Transverse colon (tissue), 4 donors: ENCODE data around the gene RNF207. TPM values are rescaled to one million over a fixed set of nuclear protein-coding genes. Genes with fewer than 3 reads are reported as not detected.

Experiments used
- DNase-seq: peaks from one replicate; pipeline ENCODE4 v3.0.0-alpha.2; 2019
- H3K27ac ChIP-seq, 4 donors: fragments of 200-600 bp; sonication (generic); 2 replicates each; pipeline ENCODE4 v1.5.1; 2016 to 2018; ENCODE audit warnings: inconsistent platforms in 4 of 4
- H3K27me3 ChIP-seq: fragments of 200-600 bp; sonication (generic); 2 replicates; pipeline ENCODE4 v1.5.1; 2017; ENCODE audit warnings: inconsistent platforms
- H3K36me3 ChIP-seq, 4 donors: fragments of 200-600 bp; sonication (generic); 2 replicates each; pipeline ENCODE4 v1.5.1; 2017 to 2019; ENCODE audit warnings: inconsistent platforms in 4 of 4
- H3K4me1 ChIP-seq, 4 donors: fragments of 200-600 bp; sonication (generic); 2 replicates each; pipeline ENCODE4 v1.5.1; 2017 to 2020; ENCODE audit warnings: inconsistent platforms in 4 of 4
- H3K4me3 ChIP-seq, 4 donors: fragments of 200-600 bp; sonication (generic); 1 replicate in 1 of 4; 2 replicates in 3 of 4; pipeline versions ENCODE4 v1.5.1 to v1.6.1; 2017 to 2019; ENCODE audit warnings: inconsistent platforms in 4 of 4
- H3K9me3 ChIP-seq, 2 donors: fragments of 200-600 bp; sonication (generic); 2 replicates each; pipeline ENCODE4 v1.5.1; 2017 to 2019; ENCODE audit warnings: inconsistent platforms in 2 of 2
- CTCF ChIP-seq, 5 experiments: fragments of 200-600 bp in 3 of 5; fragments of 450-650 bp in 2 of 5; sonication (generic) in 3 of 5; IDR thresholded peaks; 1 replicate in 2 of 5; 2 replicates in 3 of 5; pipeline ENCODE4 v1.5.1; 2016 to 2017; ENCODE audit warnings: antibody characterized with exemption in 5 of 5, inconsistent platforms in 3 of 5, mild to moderate bottlenecking in 2 of 5, moderate library complexity in 1 of 5
- EP300 ChIP-seq: sonication (generic); formaldehyde crosslinking; IDR thresholded peaks from one replicate; pipeline ENCODE4 v1.6.1; 2017; ENCODE audit warnings: antibody characterized with exemption, low read depth
- POLR2A ChIP-seq: fragments of 450-650 bp; IDR thresholded peaks from one replicate; pipeline ENCODE4 v1.6.1; 2016; ENCODE audit warnings: antibody characterized with exemption, mild to moderate bottlenecking, moderate library complexity
- POLR2AphosphoS5 ChIP-seq, 3 donors: sonication (generic); formaldehyde crosslinking; IDR thresholded peaks; one replicate each; pipeline ENCODE4 v1.6.1; 2016; ENCODE audit warnings: antibody characterized with exemption in 3 of 3
- WGBS, 2 donors: methylation state at CpG; one replicate each; pipeline ENCODE4 v1.1.5; 2018; ENCODE audit warnings: low coverage in 1 of 2; 5-methylcytosine and 5-hydroxymethylcytosine counted together
- in situ Hi-C, 4 donors: fragments of 200-750 bp; cut with MboI; loops; one replicate each; pipeline versions ENCODE4 v1.15.0 to v1.15.1; 2017; ENCODE audit warnings: low sequenced_read_pairs in 3 of 4, low pct_ligation_motif_present in 1 of 4, low pct_unique_long_range_greater_than_20kb in 1 of 4
- intact Hi-C: fragments of 100-400 bp; cut with DNase I; formaldehyde crosslinking; loops from one replicate; pipeline ENCODE4 v1.15.1; 2023; ENCODE audit warnings: low total_unique reads
- total RNA-seq, 4 donors: library from RNA; depleted of rRNA; stranded (reverse); fragments of >200 nt; gene quantifications; one replicate each; pipeline ENCODE4 v1.1.0, GENCODE V29; 2016

Gene RNF207
- total RNA-seq, 4 donors from 2014 or later = 82.6 to 1,341 (median 190) TPM

DNA sequence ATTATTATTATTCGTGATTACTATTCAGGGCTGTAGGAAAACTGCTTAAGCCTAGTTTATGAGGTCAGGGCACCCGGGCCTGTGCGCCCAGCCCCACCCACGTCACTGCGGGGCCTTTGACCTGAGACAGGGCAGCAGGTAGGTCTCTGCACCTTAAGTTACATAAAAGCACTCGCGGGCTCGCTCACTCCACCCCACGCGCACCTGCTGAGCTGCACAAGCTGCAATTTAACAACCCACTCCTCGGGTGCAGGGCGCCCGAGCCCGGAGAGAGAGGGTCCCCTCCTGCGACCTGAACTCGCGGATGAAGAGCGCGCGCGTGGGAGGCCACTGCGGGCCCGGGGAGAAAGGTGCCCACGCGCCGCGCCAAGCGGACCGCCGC lies 29.4 kb downstream of the RNF207 start:
- peak overlapping the region; percentile 71 to 87 (median 83) for H3K27ac ChIP-seq
- peaks cover 19% of the 10 kb centered on the region for H3K27me3 ChIP-seq
- peak overlapping the region; percentile 63 to 95 (median 76) for H3K4me3 ChIP-seq
- no peak for TF ChIP-seq POLR2A
- no peak for TF ChIP-seq EP300
- no peak for TF ChIP-seq POLR2AphosphoS5 (IDR thresholded peaks at IDR 0.05)
- TF ChIP-seq CTCF (IDR thresholded peaks at IDR 0.05) = no peak
- peaks cover 8 to 16% (median 12%) of the 10 kb centered on the region in 4 donors for H3K4me1 ChIP-seq
- in situ Hi-C loops = loop anchor here in 1 of 4 donors (25.0 kb wide), 1 partner anchor 177 kb away; the partner anchor contains the start of genes ESPN and HES2
- no peaks in the 10 kb centered on the region for H3K9me3 ChIP-seq
- WGBS, 2 donors = 0% methylated on average over 2 to 21 of the region's 30 CpGs
- DNase-seq = peak; percentile 74
- peaks cover 0 to 25% (median 7%) of the 10 kb centered on the region in 4 donors for H3K36me3 ChIP-seq
- intact Hi-C loops = no loop called here

DNA sequence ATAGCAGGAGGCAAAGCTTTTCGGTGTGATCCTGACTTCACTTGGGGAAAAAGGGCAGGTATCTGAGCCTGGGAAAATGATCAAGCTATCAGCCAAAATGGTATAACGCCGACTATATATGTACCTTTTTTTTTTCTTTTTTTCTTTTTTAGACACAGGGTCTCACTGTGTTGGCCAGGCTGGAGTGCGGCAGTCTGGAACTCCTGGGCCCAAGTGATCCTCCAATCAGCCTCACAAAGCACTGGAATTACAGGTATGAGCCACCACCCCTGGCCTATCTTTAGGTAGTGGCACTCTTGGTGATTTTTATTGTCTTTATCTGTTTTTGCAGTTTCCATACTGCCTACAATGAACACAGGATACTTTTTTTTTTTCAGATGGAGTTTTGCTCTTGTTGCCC lies 31.2 kb downstream of the RNF207 start:
- H3K36me3 ChIP-seq = peaks cover 0 to 13% (median 0%) of the 10 kb centered on the region in 4 donors
- H3K4me3 ChIP-seq = no peak overlapping the region
- no peak for TF ChIP-seq POLR2AphosphoS5 (IDR thresholded peaks at IDR 0.05)
- no peak for TF ChIP-seq CTCF (IDR thresholded peaks at IDR 0.05)
- no peak for TF ChIP-seq POLR2A
- peaks cover 37% of the 10 kb centered on the region for H3K27me3 ChIP-seq
- no peak for DNase-seq
- H3K9me3 ChIP-seq = no peaks in the 10 kb centered on the region
- intact Hi-C loops = no loop called here
- peaks cover 12 to 23% (median 16%) of the 10 kb centered on the region in 4 donors for H3K4me1 ChIP-seq
- in situ Hi-C loops = loop anchor here in 1 of 4 donors (25.0 kb wide), 1 partner anchor 175 kb away; the partner anchor contains the start of genes ESPN and HES2
- 95 to 100% methylated on average over 4 of the region's 4 CpGs for WGBS, 2 donors
- H3K27ac ChIP-seq = no peak overlapping the region

- Histone ChIP-seq H3K27me3 (peaks cover 59% of the 10 kb centered on the region), H3K4me3 (no peak overlapping the region), H3K4me1 (peaks cover 12 to 27% (median 19%) of the 10 kb centered on the region in 4 donors), H3K27ac (no peak overlapping the region), H3K36me3 (no peaks in the 10 kb centered on the region), H3K9me3 (no peaks in the 10 kb centered on the region)
- 49 to 61% methylated on average over 4 to 7 of the region's 7 CpGs for WGBS, 2 donors
- intact Hi-C loops = no loop called here
- in situ Hi-C loops = loop anchor here in 1 of 4 donors (25.0 kb wide), 1 partner anchor 173 kb away; the partner anchor contains the start of genes ESPN and HES2
- TF ChIP-seq CTCF (IDR thresholded peaks at IDR 0.05) (no peak), EP300 (no peak), POLR2A (no peak), POLR2AphosphoS5 (IDR thresholded peaks at IDR 0.05) (no peak)
- DNase-seq = no peak
Observed at GRCh38 chr1:6239213-6239752, 33.4 kb downstream of the RNF207 start.

- in situ Hi-C loops = loop anchor here in 2 of 4 donors (10.0 to 25.0 kb wide), 2 partner anchors 105 to 172 kb away; partner anchors contain the start of genes ESPN (in 1 of the 2) and HES2 (in 1 of the 2)
- no peak for TF ChIP-seq EP300
- intact Hi-C loops = no loop called here
- 28 to 51% methylated on average over 2 to 16 of the region's 17 CpGs for WGBS, 2 donors
- no peaks in the 10 kb centered on the region for H3K36me3 ChIP-seq
- DNase-seq = no peak
- no peaks in the 10 kb centered on the region for H3K9me3 ChIP-seq
- no peak overlapping the region for H3K27ac ChIP-seq
- H3K4me1 ChIP-seq = peaks cover 5 to 19% (median 13%) of the 10 kb centered on the region in 4 donors
- H3K4me3 ChIP-seq = no peak overlapping the region
- H3K27me3 ChIP-seq = peaks cover 66% of the 10 kb centered on the region
Observed at GRCh38 chr1:6239950-6240768, 34.2 kb downstream of the RNF207 start.
